Measurements from ENCODE around the gene RABGAP1L.

DNA sequence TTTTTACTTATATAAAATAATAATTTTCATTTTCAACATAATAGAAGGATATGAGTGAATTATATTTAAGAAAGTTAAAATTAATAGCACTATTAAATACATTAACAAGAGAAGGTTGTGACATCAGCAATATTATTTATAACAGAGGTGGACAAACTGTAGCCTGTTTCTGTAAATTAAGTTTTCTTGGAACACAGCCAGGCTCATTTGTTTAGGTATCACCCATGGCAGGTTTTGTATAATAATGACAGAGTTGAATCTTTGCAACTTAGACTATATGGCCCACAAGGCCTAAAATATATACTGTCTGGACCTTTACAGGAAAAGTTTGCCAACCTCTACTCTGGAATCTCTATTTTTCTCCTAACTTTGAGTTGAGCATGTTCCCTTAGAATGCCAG, 797.7 kb downstream of the RABGAP1L start:
- TF ChIP-seq, protein P1, sequence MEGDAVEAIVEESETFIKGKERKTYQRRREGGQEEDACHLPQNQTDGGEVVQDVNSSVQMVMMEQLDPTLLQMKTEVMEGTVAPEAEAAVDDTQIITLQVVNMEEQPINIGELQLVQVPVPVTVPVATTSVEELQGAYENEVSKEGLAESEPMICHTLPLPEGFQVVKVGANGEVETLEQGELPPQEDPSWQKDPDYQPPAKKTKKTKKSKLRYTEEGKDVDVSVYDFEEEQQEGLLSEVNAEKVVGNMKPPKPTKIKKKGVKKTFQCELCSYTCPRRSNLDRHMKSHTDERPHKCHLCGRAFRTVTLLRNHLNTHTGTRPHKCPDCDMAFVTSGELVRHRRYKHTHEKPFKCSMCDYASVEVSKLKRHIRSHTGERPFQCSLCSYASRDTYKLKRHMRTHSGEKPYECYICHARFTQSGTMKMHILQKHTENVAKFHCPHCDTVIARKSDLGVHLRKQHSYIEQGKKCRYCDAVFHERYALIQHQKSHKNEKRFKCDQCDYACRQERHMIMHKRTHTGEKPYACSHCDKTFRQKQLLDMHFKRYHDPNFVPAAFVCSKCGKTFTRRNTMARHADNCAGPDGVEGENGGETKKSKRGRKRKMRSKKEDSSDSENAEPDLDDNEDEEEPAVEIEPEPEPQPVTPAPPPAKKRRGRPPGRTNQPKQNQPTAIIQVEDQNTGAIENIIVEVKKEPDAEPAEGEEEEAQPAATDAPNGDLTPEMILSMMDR (IDR thresholded peaks at IDR 0.05), result no peak
- TF ChIP-seq POLR2A (IDR thresholded peaks at IDR 0.05) (no peak), EP300 (IDR thresholded peaks at IDR 0.05) (no peak)
